ENCODE data around the gene AKAP8L. TPM values are rescaled to one million over a fixed set of nuclear protein-coding genes. Genes with fewer than 3 reads are reported as not detected.

AKAP8L gene
- polyA plus RNA-seq, 1 of the 3 experiments (the other 2 are of a cell fraction), result 44.7 TPM

DNA sequence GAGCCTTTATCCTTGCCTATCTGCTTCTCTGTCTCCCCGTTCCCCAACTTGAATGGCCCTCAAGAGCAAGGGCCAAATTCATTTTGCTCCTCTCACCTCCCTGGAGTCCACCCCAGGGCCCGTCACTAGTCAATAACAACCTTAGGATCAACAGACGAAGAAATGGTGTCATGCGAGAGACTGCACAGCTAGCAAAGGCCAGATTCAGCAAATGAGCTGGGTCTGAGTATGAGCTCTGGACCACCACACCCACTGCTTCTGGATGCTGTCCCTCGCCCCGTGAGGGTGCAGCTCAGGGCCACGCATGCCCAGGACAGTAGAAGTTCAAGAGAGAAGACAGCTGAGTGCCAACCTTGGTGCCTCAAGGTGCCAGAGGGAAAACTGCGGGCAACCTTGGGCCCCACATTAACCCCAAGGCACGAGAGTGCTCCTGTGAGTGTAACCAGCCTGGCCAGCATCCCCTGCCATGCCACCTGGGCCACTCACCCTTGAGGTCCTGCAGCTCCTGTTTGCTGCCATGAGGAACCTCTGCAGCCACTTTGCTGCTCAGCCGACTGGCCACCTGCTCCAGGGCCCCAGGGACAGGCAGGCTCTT is 11.8 kb upstream of the AKAP8L start:
- ChIA-PET POLR2A (no interaction called here), CTCF (interaction anchor here (3.9 kb wide), 1 partner anchor 11 kb away, joined by 12 read pairs; the partner anchor contains the start of gene AKAP8L)
- no peak overlapping the region; the same call in 1 of the 2 replicates for H3K9ac ChIP-seq

GRCh38 chr19:15429825-15430467 is 11.2 kb upstream of the AKAP8L start:
- POLR2A ChIA-PET, result interaction anchor here (1.7 kb wide), 1 partner anchor 11 kb away, joined by 6 read pairs; the partner anchor contains the start of gene AKAP8L
- H3K9me3 ChIP-seq, result no peaks in the 10 kb centered on the region
- H2AFZ ChIP-seq (ENCODE audit: low read depth), result no peak overlapping the region
- H3K27me3 ChIP-seq (ENCODE audit: insufficient read depth), result no peaks in the 10 kb centered on the region
- peaks cover 12 to 48% of the 10 kb centered on the region in 2 experiments for H3K36me3 ChIP-seq (replicated peaks in 1 of 2; ENCODE audit: control insufficient read depth in 1 of 2, insufficient read depth in 2 of 2, low read length in 1 of 2)
- no peak overlapping the region for H3K4me3 ChIP-seq (ENCODE audit: low read depth in 2 of 2, low read length in 1 of 2)
- TF ChIP-seq GABPA (IDR thresholded peaks at IDR 0.05; ENCODE audit: low read depth) (no peak), FOSL2 (IDR thresholded peaks at IDR 0.05; ENCODE audit: borderline replicate concordance, low read depth) (no peak)
- no peak overlapping the region for H3K9ac ChIP-seq
- CTCF ChIA-PET, result interaction anchor here (3.9 kb wide), 1 partner anchor 10 kb away, joined by 12 read pairs; the partner anchor contains the start of gene AKAP8L
- peak overlapping the region; percentile 94; the same call in 1 of the 2 replicates for H3K4me2 ChIP-seq
- peaks cover 42% of the 10 kb centered on the region for H3K79me2 ChIP-seq (ENCODE audit: insufficient read depth)
- peaks cover 5 to 28% of the 10 kb centered on the region in 2 experiments; a peak in 2 of 4 replicates for H3K4me1 ChIP-seq (ENCODE audit: control insufficient read depth in 1 of 2, insufficient read depth in 2 of 2, low read depth in 1 of 2, low read length in 1 of 2)
- no peaks in the 10 kb centered on the region for H3K9me2 ChIP-seq
- no peak overlapping the region for H3K27ac ChIP-seq (ENCODE audit: low read depth in 2 of 2, low read length in 1 of 2)
- no peaks in the 10 kb centered on the region for H3F3A ChIP-seq (replicated peaks; ENCODE audit: insufficient read depth)
- peaks cover 17% of the 10 kb centered on the region; the same call in 1 of the 2 replicates for H4K20me1 ChIP-seq (ENCODE audit: insufficient read depth)
- WGBS (ENCODE audit: low lambda C conversion rate), result 91% methylated on average over 9 of the region's 24 CpGs
- DNase-seq, result no peak

More for the DNA sequence above, 11.8 kb upstream of the AKAP8L start:
- Histone ChIP-seq H3K4me2 (peak overlapping the region; percentile 94), H4K20me1 (ENCODE audit: insufficient read depth) (peaks cover 17% of the 10 kb centered on the region; the same call in 1 of the 2 replicates), H3K9me3 (no peaks in the 10 kb centered on the region), H3K4me1 (ENCODE audit: control insufficient read depth in 1 of 2, insufficient read depth in 2 of 2, low read depth in 1 of 2, low read length in 1 of 2) (peaks cover 5 to 28% of the 10 kb centered on the region in 2 experiments; a peak in 2 of 4 replicates), H3K9me2 (no peaks in the 10 kb centered on the region), H3F3A (replicated peaks; ENCODE audit: insufficient read depth) (no peaks in the 10 kb centered on the region), H3K36me3 (replicated peaks in 1 of 2; ENCODE audit: control insufficient read depth in 1 of 2, insufficient read depth in 2 of 2, low read length in 1 of 2) (peaks cover 12 to 42% of the 10 kb centered on the region in 2 experiments), H3K27ac (ENCODE audit: low read depth in 2 of 2, low read length in 1 of 2) (no peak overlapping the region), H3K79me2 (ENCODE audit: insufficient read depth) (peaks cover 42% of the 10 kb centered on the region), H3K27me3 (ENCODE audit: insufficient read depth) (no peaks in the 10 kb centered on the region), H2AFZ (ENCODE audit: low read depth) (no peak overlapping the region), H3K4me3 (ENCODE audit: low read depth in 2 of 2, low read length in 1 of 2) (no peak overlapping the region; a peak in 1 of 4 replicates)
- 88% methylated on average over 6 of the region's 10 CpGs for WGBS (ENCODE audit: low lambda C conversion rate)
- TF ChIP-seq PBX3 (IDR thresholded peaks at IDR 0.05) (no peak), TAF1 (IDR thresholded peaks at IDR 0.05; ENCODE audit: borderline replicate concordance, low read depth, low read length) (no peak), GATA2 (CRISPR knock-in tag; IDR thresholded peaks at IDR 0.05) (no peak), RCOR1 (IDR thresholded peaks at IDR 0.05; ENCODE audit: low read length) (no peak), POLR2AphosphoS5 (IDR thresholded peaks at IDR 0.05; ENCODE audit: low read depth, low read length) (no peak), FOSL2 (IDR thresholded peaks at IDR 0.05; ENCODE audit: borderline replicate concordance, low read depth) (no peak), NRF1 (IDR thresholded peaks at IDR 0.05; ENCODE audit: low read depth, low read length) (no peak), SIN3A (IDR thresholded peaks at IDR 0.05; ENCODE audit: borderline replicate concordance, low read depth, low read length) (no peak), FOXM1 (IDR thresholded peaks at IDR 0.05; ENCODE audit: low read depth) (no peak), MEF2A (IDR thresholded peaks at IDR 0.05; ENCODE audit: borderline replicate concordance, low read depth) (no peak)
- DNase-seq, result no peak

Data from SK-N-SH (cell line).